H1 (cell line): ENCODE measurements around the gene QRICH1. TPM values are rescaled to one million over a fixed set of nuclear protein-coding genes. Genes with fewer than 3 reads are reported as not detected.

Source experiments
- BACH1 ChIP-seq: IDR thresholded peaks from 2 replicates; pipeline ENCODE4 v1.6.1; 2012; ENCODE audit warnings: low read length, improper control_type of control experiment
- BCL11A ChIP-seq, 2 experiments: IDR thresholded peaks; one replicate each; pipeline ENCODE4 v1.6.1; 2011; ENCODE audit warnings: low read depth in 2 of 2, low read length in 2 of 2, mild to moderate bottlenecking in 2 of 2
- BRCA1 ChIP-seq: IDR thresholded peaks from 2 replicates; pipeline ENCODE4 v1.6.1; 2012; ENCODE audit warnings: low read depth, low read length, improper control_type of control experiment
- CBX5 ChIP-seq: fragments of 300-800, 300-1000 bp; sonication (generic); IDR thresholded peaks from 2 replicates; pipeline ENCODE4 v1.7.1; 2016; ENCODE audit warnings: antibody characterized with exemption, low read length, low read depth
- CREB1 ChIP-seq: IDR thresholded peaks from 2 replicates; pipeline ENCODE4 v1.6.1; 2012; ENCODE audit warnings: inconsistent platforms
- FOSL1 ChIP-seq: IDR thresholded peaks from 2 replicates; pipeline ENCODE4 v1.6.1; 2011; ENCODE audit warnings: mild to moderate bottlenecking, low read depth, low read length, moderate library complexity; ENCODE audit not compliant: insufficient read depth
- KDM1A ChIP-seq: fragments of 200-600, 300-600 bp; sonication (generic); IDR thresholded peaks from 2 replicates; pipeline ENCODE4 v1.7.1; 2016; ENCODE audit warnings: mild to moderate bottlenecking, low read length, borderline replicate concordance
- KDM5A ChIP-seq: fragments of 200-600 bp; IDR thresholded peaks from 2 replicates; pipeline ENCODE4 v1.7.1; 2012; ENCODE audit warnings: mild to moderate bottlenecking, low read length, inconsistent platforms, mixed read lengths
- POLR2A ChIP-seq, 2 experiments: IDR thresholded peaks; 1 replicate in 1 of 2; 2 replicates in 1 of 2; pipeline ENCODE4 v1.6.1; 2011; ENCODE audit warnings: low read depth in 2 of 2, low read length in 2 of 2, mild to moderate bottlenecking in 2 of 2; ENCODE audit errors: control extremely low read depth in 1 of 2
- POU5F1 ChIP-seq: IDR thresholded peaks from 2 replicates; pipeline ENCODE4 v1.6.1; 2011; ENCODE audit warnings: low read depth, mild to moderate bottlenecking, low read length, moderate library complexity
- RFX5 ChIP-seq: IDR thresholded peaks from 2 replicates; pipeline ENCODE4 v1.6.1; 2011; ENCODE audit warnings: low read depth, low read length, improper control_type of control experiment, borderline replicate concordance
- RNF2 ChIP-seq: fragments of 200-900, 300-1000 bp; sonication (generic); IDR thresholded peaks from 2 replicates; pipeline ENCODE4 v1.7.1; 2016; ENCODE audit warnings: borderline replicate concordance, low read depth, mild to moderate bottlenecking, antibody characterized with exemption, low read length; ENCODE audit not compliant: poor library complexity, severe bottlenecking; ENCODE audit errors: missing control alignments
- SAP30 ChIP-seq: fragments of 300-600 bp; sonication (generic); IDR thresholded peaks from 2 replicates; pipeline ENCODE4 v1.7.1; 2012; ENCODE audit warnings: low read length, moderate library complexity, mild to moderate bottlenecking, inconsistent platforms; ENCODE audit not compliant: insufficient read depth, insufficient replicate concordance
- SIX5 ChIP-seq: IDR thresholded peaks from 2 replicates; pipeline ENCODE4 v1.6.1; 2011; ENCODE audit warnings: mild to moderate bottlenecking, low read depth, low read length
- SP1 ChIP-seq: IDR thresholded peaks from 2 replicates; pipeline ENCODE4 v1.6.1; 2011; ENCODE audit warnings: low read depth, low read length
- SP4 ChIP-seq: IDR thresholded peaks from 2 replicates; pipeline ENCODE4 v1.6.1; 2012; ENCODE audit warnings: low read length, inconsistent platforms
- TAF1 ChIP-seq: IDR thresholded peaks from 2 replicates; pipeline ENCODE4 v1.6.1; 2011; ENCODE audit warnings: mild to moderate bottlenecking, low read depth, low read length
- TCF12 ChIP-seq: IDR thresholded peaks from 2 replicates; pipeline ENCODE4 v1.6.1; 2011; ENCODE audit warnings: low read depth, mild to moderate bottlenecking, low read length
- YY1 ChIP-seq: IDR thresholded peaks from 2 replicates; pipeline ENCODE4 v1.6.1; 2011; ENCODE audit warnings: low read depth, mild to moderate bottlenecking, low read length
- polyA plus RNA-seq, 7 experiments: library from polyadenylated mRNA; depleted of rRNA in 3 of 7; stranded (reverse) in 5 of 7; unstranded in 2 of 7; fragments of >200 nt in 5 of 7; fragments of 200-250 nt in 2 of 7; gene quantifications; 1 replicate in 5 of 7; 2 replicates in 1 of 7; 4 replicates in 1 of 7; pipeline versions ENCODE4 v1.2.1 to v1.2.3, GENCODE V29; 2011 to 2013; ENCODE audit warnings: missing spikeins in 2 of 7, mixed read lengths in 2 of 7
- total RNA-seq: library from RNA; stranded (reverse); fragmentation: NEBNext Ultra II Directional; extraction: Animal tissue kit (Norgen Biotek cat#: 25700); gene quantifications from 2 replicates; pipeline ENCODE4 v1.2.1, GENCODE V29; 2021
- TF ChIP-seq, protein P1 (sequence below): IDR thresholded peaks from 2 replicates; pipeline ENCODE4 v1.6.1; 2011; ENCODE audit warnings: low read depth, mild to moderate bottlenecking, low read length; ENCODE audit not compliant: insufficient read depth
- TF ChIP-seq, protein P2 (sequence below): IDR thresholded peaks from 2 replicates; pipeline ENCODE4 v1.6.1; 2012; ENCODE audit warnings: inconsistent platforms
- TF ChIP-seq, protein P3 (sequence below): IDR thresholded peaks from 2 replicates; pipeline ENCODE4 v1.6.1; 2011; ENCODE audit warnings: low read length, improper control_type of control experiment

Gene QRICH1
- total and polyA plus RNA-seq, 2 of the 8 experiments (the other 6 are each of a cell fraction or from before 2014, with no cell fraction given): 128 to 142 TPM

DNA sequence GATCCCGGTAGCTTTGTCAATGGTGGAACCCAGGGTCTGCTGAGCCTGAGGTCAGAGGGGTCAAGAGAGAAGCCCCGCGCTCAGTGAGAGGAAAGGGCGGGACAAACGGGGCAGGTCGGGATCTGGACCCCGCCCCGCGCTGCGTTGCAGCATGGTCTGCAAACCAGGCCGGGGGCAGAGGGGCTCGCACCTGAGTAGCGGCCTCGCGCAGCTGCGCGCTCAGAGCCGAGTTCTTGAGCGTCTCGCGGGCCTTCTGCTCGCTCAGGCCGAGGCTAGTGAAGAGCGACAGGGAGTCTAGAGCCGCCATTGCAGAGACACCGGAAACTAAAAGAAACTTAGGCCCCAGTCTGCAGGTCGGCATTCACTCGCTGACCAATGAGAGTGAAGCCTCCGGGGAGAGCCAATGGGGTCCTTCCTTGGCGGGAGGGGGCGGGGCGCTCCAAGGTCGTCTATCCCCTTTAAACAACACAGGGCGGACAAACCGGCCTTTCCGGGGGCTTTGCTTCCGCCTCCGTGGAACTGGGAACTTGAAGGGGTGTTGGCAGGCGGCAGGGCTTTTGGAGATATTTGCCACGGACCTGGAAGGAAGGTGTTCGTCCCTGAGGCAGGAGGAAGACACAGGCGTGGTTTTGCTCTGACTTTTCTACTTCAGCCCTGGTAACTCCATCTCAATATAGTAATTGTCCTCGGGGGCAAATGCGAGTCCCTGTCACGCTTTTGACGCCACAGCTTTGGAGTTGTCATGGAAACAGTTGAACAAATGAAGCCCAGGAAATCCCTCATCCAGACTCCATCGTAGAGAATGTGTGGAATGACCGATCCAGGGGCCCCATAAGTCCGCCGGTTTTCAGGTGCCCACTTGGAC is 10.8 kb upstream of the QRICH1 start, which contains the start of gene QARS1 (continued):
- TF ChIP-seq, protein P1, sequence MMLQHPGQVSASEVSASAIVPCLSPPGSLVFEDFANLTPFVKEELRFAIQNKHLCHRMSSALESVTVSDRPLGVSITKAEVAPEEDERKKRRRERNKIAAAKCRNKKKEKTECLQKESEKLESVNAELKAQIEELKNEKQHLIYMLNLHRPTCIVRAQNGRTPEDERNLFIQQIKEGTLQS: no peak
- TF ChIP-seq TCF12: no peak
- TF ChIP-seq, protein P2, sequence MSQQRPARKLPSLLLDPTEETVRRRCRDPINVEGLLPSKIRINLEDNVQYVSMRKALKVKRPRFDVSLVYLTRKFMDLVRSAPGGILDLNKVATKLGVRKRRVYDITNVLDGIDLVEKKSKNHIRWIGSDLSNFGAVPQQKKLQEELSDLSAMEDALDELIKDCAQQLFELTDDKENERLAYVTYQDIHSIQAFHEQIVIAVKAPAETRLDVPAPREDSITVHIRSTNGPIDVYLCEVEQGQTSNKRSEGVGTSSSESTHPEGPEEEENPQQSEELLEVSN: peak; percentile 55; the same call in 1 of the 2 replicates
- 0 out of 2 replicates have a peak, but pooled peaks have one; percentile 6 for TF ChIP-seq BACH1
- TF ChIP-seq YY1: peak; percentile 92
- no peak for TF ChIP-seq FOSL1
- no peak for TF ChIP-seq RNF2
- no peak for TF ChIP-seq CBX5
- no peak for TF ChIP-seq BCL11A (IDR thresholded peaks at IDR 0.05; ENCODE audit: low read depth in 2 of 2, low read length in 2 of 2)
- no peak for TF ChIP-seq RFX5
- peak; percentile 21 for TF ChIP-seq CREB1
- TF ChIP-seq BRCA1: no peak
- TF ChIP-seq TAF1: peak; percentile 94
- TF ChIP-seq POLR2A (IDR thresholded peaks at IDR 0.05; ENCODE audit: control extremely low read depth in 1 of 2, low read depth in 2 of 2, low read length in 2 of 2): peak; percentile 74 to 91
- TF ChIP-seq, protein P3, sequence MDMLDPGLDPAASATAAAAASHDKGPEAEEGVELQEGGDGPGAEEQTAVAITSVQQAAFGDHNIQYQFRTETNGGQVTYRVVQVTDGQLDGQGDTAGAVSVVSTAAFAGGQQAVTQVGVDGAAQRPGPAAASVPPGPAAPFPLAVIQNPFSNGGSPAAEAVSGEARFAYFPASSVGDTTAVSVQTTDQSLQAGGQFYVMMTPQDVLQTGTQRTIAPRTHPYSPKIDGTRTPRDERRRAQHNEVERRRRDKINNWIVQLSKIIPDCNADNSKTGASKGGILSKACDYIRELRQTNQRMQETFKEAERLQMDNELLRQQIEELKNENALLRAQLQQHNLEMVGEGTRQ: no peak
- TF ChIP-seq KDM1A: no peak
- TF ChIP-seq SAP30: peak; percentile 95
- TF ChIP-seq SP1: peak; percentile 74; the same call in 1 of the 2 replicates
- peak; percentile 52; the same call in 1 of the 2 replicates for TF ChIP-seq SP4
- TF ChIP-seq POU5F1: no peak
- no peak for TF ChIP-seq SIX5
- peak; percentile 77; the same call in 1 of the 2 replicates for TF ChIP-seq KDM5A
